ENCODE data around the gene SCRN2. TPM values are rescaled to one million over a fixed set of nuclear protein-coding genes. Genes with fewer than 3 reads are reported as not detected.
A peak's percentile ranks its signal among the peaks of the same experiment; 100 is the strongest.

Gene SCRN2
- total RNA-seq, 1 experiment from 2014 or later: 50.8 TPM

GRCh38 chr17:47850692-47851573 is 9.9 kb upstream of the SCRN2 start, which contains the start of gene SP6:
SP6 (minus strand) TSS chr17:47851163; CDS start chr17:47848429, 2,734 bp downstream.
- H3K4me1 Mint-ChIP-seq: peaks cover 46% of the 10 kb centered on the region
- ChIA-PET CTCF (interaction anchor here (0.5 to 19.3 kb wide), 10 partner anchors 9 to 174 kb away, joined by 3 to 1122 read pairs (median 6); partner anchors contain the start of genes CDK5RAP3, LRRC46, MRPL10 and SCRN2), POLR2A (interaction anchor here (0.6 to 2.3 kb wide), 5 partner anchors 21 to 54 kb away, joined by 3 to 12 read pairs (median 4); partner anchors contain the start of gene SP2)
- no peaks in the 10 kb centered on the region for H3K36me3 Mint-ChIP-seq
- no peak within 1 kb of the TSS for H3K27ac Mint-ChIP-seq
- peak; percentile 67 for ATAC-seq
- TF ChIP-seq MAX (CRISPR knock-in tag; IDR thresholded peaks at IDR 0.05): peak; percentile 67
- TF ChIP-seq FOXP4 (CRISPR knock-in tag; IDR thresholded peaks at IDR 0.05): peak; percentile 73; the same call in 1 of the 2 replicates
- no peak for TF ChIP-seq NFE2L1 (CRISPR knock-in tag; IDR thresholded peaks at IDR 0.05)
- no peak for TF ChIP-seq ZSCAN18 (CRISPR knock-in tag; IDR thresholded peaks at IDR 0.05)
- TF ChIP-seq GABPB1 (CRISPR knock-in tag; IDR thresholded peaks at IDR 0.05): peak; percentile 27
- 0 out of 2 replicates have a peak, but pooled peaks have one; percentile 13 for TF ChIP-seq USF1 (CRISPR knock-in tag; IDR thresholded peaks at IDR 0.05)
- peak; percentile 72; the same call in 1 of the 2 replicates for TF ChIP-seq ARID4B (CRISPR knock-in tag; IDR thresholded peaks at IDR 0.05; ENCODE audit: borderline replicate concordance)
- TF ChIP-seq HMGXB4 (CRISPR knock-in tag; IDR thresholded peaks at IDR 0.05): peak; percentile 92
- no peak for TF ChIP-seq ZNF423 (CRISPR knock-in tag; IDR thresholded peaks at IDR 0.05)
- no peak for TF ChIP-seq ELF4 (CRISPR knock-in tag; IDR thresholded peaks at IDR 0.05; ENCODE audit: low read depth)
- TF ChIP-seq ESRRA (CRISPR knock-in tag; IDR thresholded peaks at IDR 0.05; ENCODE audit: borderline replicate concordance): peak; percentile 47; the same call in 1 of the 2 replicates
- TF ChIP-seq USF2 (CRISPR knock-in tag; IDR thresholded peaks at IDR 0.05): no peak
- peak; percentile 32; the same call in 1 of the 2 replicates for TF ChIP-seq RELA (CRISPR knock-in tag; IDR thresholded peaks at IDR 0.05; ENCODE audit: borderline replicate concordance)
- peak; percentile 44; the same call in 1 of the 2 replicates for TF ChIP-seq ETV6 (CRISPR knock-in tag; IDR thresholded peaks at IDR 0.05)
- TF ChIP-seq SP1 (CRISPR knock-in tag; conservative IDR thresholded peaks at IDR 0.05): peak; percentile 88
- no peaks in the 10 kb centered on the region for H3K9me3 Mint-ChIP-seq
- DNase-seq (ENCODE audit: low spot score): peak; percentile 90
- H3K27me3 Mint-ChIP-seq (ENCODE audit: low read depth): peaks cover 92% of the 10 kb centered on the region
- peak within 1 kb of the TSS; percentile 78 for H3K4me3 Mint-ChIP-seq
